Right lobe of liver (tissue), 4 donors: Measurements from ENCODE around the gene STXBP6.

ENCODE experiments used
- CTCF ChIP-seq, 4 donors: fragments of 200-600 bp in 3 of 4; fragments of 450-650 bp in 1 of 4; IDR thresholded peaks; one replicate each; pipeline versions ENCODE4 v1.5.1 to v1.8.0; 2016 to 2022; ENCODE audit warnings: antibody characterized with exemption in 4 of 4, mild to moderate bottlenecking in 2 of 4
- POLR2A ChIP-seq: fragments of 450-650 bp; IDR thresholded peaks from one replicate; pipeline ENCODE4 v1.6.1; 2017; ENCODE audit warnings: antibody characterized with exemption, mild to moderate bottlenecking
- donor health status: DM: no; HTN: no; CAD: no.
- donor health status: DM: no; HTN: no; CAD: no.
- donor health status: DM: no; HTN: yes; CAD: no.

GRCh38 chr14:24925771-24926374, 124.1 kb downstream of the STXBP6 start:
- TF ChIP-seq CTCF (IDR thresholded peaks at IDR 0.05) (no peak), POLR2A (no peak)
